HepG2 (cell line): Measurements from ENCODE around the gene PLEKHH1. TPM values are rescaled to one million over a fixed set of nuclear protein-coding genes. Genes with fewer than 3 reads are reported as not detected.

Experiments used
- AKAP8 ChIP-seq: sonication (generic); formaldehyde crosslinking; IDR thresholded peaks from 2 replicates; pipeline ENCODE4 v1.5.1; 2020; ENCODE audit warnings: mild to moderate bottlenecking, missing genetic modification reagents
- GLI4 ChIP-seq: sonication (generic); formaldehyde crosslinking; IDR thresholded peaks from 2 replicates; pipeline ENCODE4 v1.5.1; 2020; ENCODE audit warnings: missing genetic modification reagents, mild to moderate bottlenecking, moderate library complexity, borderline replicate concordance
- MIER3 ChIP-seq: IDR thresholded peaks from 2 replicates; pipeline ENCODE4 v1.6.1; 2016; ENCODE audit warnings: missing compliant biosample characterization, borderline replicate concordance
- NBN ChIP-seq: fragments of 450-650 bp; conservative IDR thresholded peaks from 2 replicates; pipeline ENCODE4 v1.6.1; 2017
- NFKB2 ChIP-seq: sonication (generic); formaldehyde crosslinking; IDR thresholded peaks from 2 replicates; pipeline ENCODE4 v1.4.0; 2020; ENCODE audit warnings: missing genetic modification reagents, borderline replicate concordance
- POGZ ChIP-seq: sonication (generic); formaldehyde crosslinking; IDR thresholded peaks from 2 replicates; pipeline ENCODE4 v1.4.0; 2020; ENCODE audit warnings: mild to moderate bottlenecking, missing genetic modification reagents
- REPIN1 ChIP-seq: sonication (generic); formaldehyde crosslinking; IDR thresholded peaks from 2 replicates; pipeline ENCODE4 v1.8.0; 2022; ENCODE audit warnings: missing genetic modification reagents, low read depth, mild to moderate bottlenecking, borderline replicate concordance
- SRSF9 ChIP-seq: fragments of 200-400 bp; formaldehyde crosslinking; IDR thresholded peaks from 2 replicates; pipeline ENCODE4 v1.6.1; 2018; ENCODE audit warnings: borderline replicate concordance, mild to moderate bottlenecking, low read depth, low read length; ENCODE audit not compliant: insufficient read depth, poor library complexity, severe bottlenecking
- TBP ChIP-seq: sonication (generic); formaldehyde crosslinking; IDR thresholded peaks from 2 replicates; pipeline ENCODE4 v1.5.0; 2020; ENCODE audit warnings: missing genetic modification reagents
- THYN1 ChIP-seq: sonication (generic); formaldehyde crosslinking; IDR thresholded peaks from 2 replicates; pipeline ENCODE4 v1.8.1; 2023; ENCODE audit warnings: low read depth, mild to moderate bottlenecking, moderate library complexity, missing genetic modification reagents, borderline replicate concordance
- ZBTB8A ChIP-seq: sonication (generic); formaldehyde crosslinking; IDR thresholded peaks from 2 replicates; pipeline ENCODE4 v1.4.0; 2020; ENCODE audit warnings: mild to moderate bottlenecking, low read depth, missing genetic modification reagents, borderline replicate concordance
- ZFAT ChIP-seq: sonication (generic); formaldehyde crosslinking; conservative IDR thresholded peaks from 2 replicates; pipeline ENCODE4 v1.8.1; 2023; ENCODE audit warnings: missing genetic modification reagents, inconsistent platforms
- ZMYM4 ChIP-seq: sonication (generic); formaldehyde crosslinking; IDR thresholded peaks from 2 replicates; pipeline ENCODE4 v1.8.1; 2023; ENCODE audit warnings: mild to moderate bottlenecking, missing genetic modification reagents
- ZNF12 ChIP-seq: sonication (generic); formaldehyde crosslinking; IDR thresholded peaks from 2 replicates; pipeline ENCODE4 v1.5.0; 2020; ENCODE audit warnings: missing genetic modification reagents
- ZNF143 ChIP-seq: sonication (generic); formaldehyde crosslinking; IDR thresholded peaks from 2 replicates; pipeline ENCODE4 v1.4.0; 2020; ENCODE audit warnings: missing genetic modification reagents
- ZNF225 ChIP-seq: sonication (generic); formaldehyde crosslinking; IDR thresholded peaks from 2 replicates; pipeline ENCODE4 v1.4.0; 2020; ENCODE audit warnings: mild to moderate bottlenecking, missing genetic modification reagents
- ZNF672 ChIP-seq: sonication (generic); formaldehyde crosslinking; IDR thresholded peaks from 2 replicates; pipeline ENCODE4 v1.8.1; 2022; ENCODE audit warnings: missing genetic modification reagents
- ZNF768 ChIP-seq: sonication (generic); formaldehyde crosslinking; IDR thresholded peaks from 2 replicates; pipeline ENCODE4 v1.4.0; 2020; ENCODE audit warnings: missing genetic modification reagents
- ZSCAN21 ChIP-seq: sonication (generic); formaldehyde crosslinking; IDR thresholded peaks from 2 replicates; pipeline ENCODE4 v1.8.0; 2022; ENCODE audit warnings: mild to moderate bottlenecking, missing genetic modification reagents, moderate library complexity, borderline replicate concordance
- ZSCAN29 ChIP-seq: sonication (generic); formaldehyde crosslinking; conservative IDR thresholded peaks from 2 replicates; pipeline ENCODE4 v1.4.0; 2020; ENCODE audit warnings: mild to moderate bottlenecking, missing genetic modification reagents
- polyA plus RNA-seq, 8 experiments: library from polyadenylated mRNA; depleted of rRNA in 3 of 8; stranded (reverse) in 7 of 8; unstranded in 1 of 8; fragments of >200 nt; fragmentation: Illumina TruSeq in 4 of 8; extraction: Trizol in 4 of 8; gene quantifications; 2 replicates each; pipeline versions ENCODE4 v1.2.1 to v1.2.3, GENCODE V29; 2011 to 2016; ENCODE audit warnings: low read depth in 4 of 8, missing spikeins in 1 of 8, mixed read lengths in 1 of 8; ENCODE audit not compliant: insufficient read depth in 1 of 8
- total RNA-seq, 5 experiments: library from RNA; depleted of rRNA; stranded (reverse); fragments of >200 nt; fragmentation: Illumina TruSeq; extraction: Trizol; gene quantifications; 2 replicates each; pipeline ENCODE4 v1.2.3, GENCODE V29; 2016; ENCODE audit warnings: low read depth in 1 of 5
- TF ChIP-seq, protein P1 (sequence below): sonication (generic); formaldehyde crosslinking; IDR thresholded peaks from 2 replicates; pipeline ENCODE4 v1.4.0; 2020; ENCODE audit warnings: mild to moderate bottlenecking, missing genetic modification reagents
- TF ChIP-seq, protein P2 (sequence below), 2 experiments: IDR thresholded peaks; 2 replicates each; pipeline ENCODE4 v1.6.1; 2011 to 2012; ENCODE audit warnings: low read length in 2 of 2, borderline replicate concordance in 1 of 2, low read depth in 1 of 2, mild to moderate bottlenecking in 1 of 2, moderate library complexity in 1 of 2
- TF ChIP-seq, protein P3 (sequence below): IDR thresholded peaks from 2 replicates; pipeline ENCODE4 v1.6.1; 2016; ENCODE audit warnings: low read depth, borderline replicate concordance
- TF ChIP-seq, protein P4 (sequence below): sonication (generic); formaldehyde crosslinking; conservative IDR thresholded peaks from 2 replicates; pipeline ENCODE4 v1.4.0; 2020; ENCODE audit warnings: missing genetic modification reagents

Gene PLEKHH1
- total and polyA plus RNA-seq, 2 of the 13 experiments (the other 11 are each of a cell fraction or from before 2014, with no cell fraction given), result 8.6 to 15.8 TPM

DNA sequence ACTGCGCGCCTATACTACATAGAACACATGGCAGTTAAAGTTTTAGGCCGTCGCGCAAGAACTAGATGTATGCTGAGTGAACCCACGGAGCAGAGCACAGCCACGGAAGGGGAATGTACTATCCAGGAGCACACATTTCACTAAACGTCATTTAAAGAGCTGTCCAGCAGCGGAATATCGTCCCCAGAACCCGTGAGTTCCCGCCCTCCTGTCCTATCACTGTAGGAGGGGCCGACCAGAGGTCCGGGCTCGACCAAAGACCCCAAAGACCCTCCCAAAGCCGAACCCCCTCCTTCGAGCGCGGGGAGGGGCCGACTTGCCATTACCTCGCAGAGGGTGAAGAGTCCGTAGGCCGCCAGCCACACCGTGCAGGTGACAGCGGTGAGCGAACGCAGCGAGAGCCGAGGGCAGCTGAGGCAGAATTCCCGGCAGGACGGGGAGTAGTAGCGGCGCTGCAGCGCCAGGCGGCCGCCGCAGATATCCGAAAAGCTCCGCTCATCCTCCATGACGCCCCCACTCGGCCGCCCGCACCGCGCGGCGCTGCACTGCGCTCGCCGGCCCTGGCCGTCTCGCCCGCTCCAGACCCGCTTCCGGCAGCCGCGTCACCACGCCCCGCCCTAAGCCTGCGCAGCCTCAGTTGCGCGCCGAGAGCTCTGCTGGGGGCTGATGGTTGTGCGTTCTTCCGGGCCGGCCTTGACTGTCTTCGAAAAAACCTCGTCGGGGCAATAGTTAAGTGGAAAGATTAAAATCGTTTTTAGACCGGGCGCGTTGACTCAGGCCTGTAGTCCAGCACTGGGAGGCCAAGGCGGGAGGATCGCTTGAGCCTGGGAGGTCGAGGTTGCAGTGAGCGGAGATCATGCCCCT, 66.8 kb downstream of the PLEKHH1 start, which contains the start of gene PIGH (continued):
- TF ChIP-seq, protein P1, sequence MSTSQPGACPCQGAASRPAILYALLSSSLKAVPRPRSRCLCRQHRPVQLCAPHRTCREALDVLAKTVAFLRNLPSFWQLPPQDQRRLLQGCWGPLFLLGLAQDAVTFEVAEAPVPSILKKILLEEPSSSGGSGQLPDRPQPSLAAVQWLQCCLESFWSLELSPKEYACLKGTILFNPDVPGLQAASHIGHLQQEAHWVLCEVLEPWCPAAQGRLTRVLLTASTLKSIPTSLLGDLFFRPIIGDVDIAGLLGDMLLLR (CRISPR knock-in tag), result no peak
- TF ChIP-seq MIER3 (CRISPR knock-in tag), result 0 out of 2 replicates have a peak, but pooled peaks have one; percentile 18
- peak; percentile 51; the same call in 1 of the 2 replicates for TF ChIP-seq ZSCAN21 (CRISPR knock-in tag)
- TF ChIP-seq POGZ (CRISPR knock-in tag), result peak; percentile 91
- peak; percentile 98 for TF ChIP-seq ZMYM4 (CRISPR knock-in tag)
- TF ChIP-seq AKAP8 (CRISPR knock-in tag), result peak; percentile 75; the same call in 1 of the 2 replicates
- no peak for TF ChIP-seq NBN
- no peak for TF ChIP-seq ZNF672 (CRISPR knock-in tag)
- TF ChIP-seq THYN1 (CRISPR knock-in tag), result no peak
- no peak for TF ChIP-seq ZBTB8A
- TF ChIP-seq TBP (CRISPR knock-in tag), result no peak
- TF ChIP-seq, protein P2, sequence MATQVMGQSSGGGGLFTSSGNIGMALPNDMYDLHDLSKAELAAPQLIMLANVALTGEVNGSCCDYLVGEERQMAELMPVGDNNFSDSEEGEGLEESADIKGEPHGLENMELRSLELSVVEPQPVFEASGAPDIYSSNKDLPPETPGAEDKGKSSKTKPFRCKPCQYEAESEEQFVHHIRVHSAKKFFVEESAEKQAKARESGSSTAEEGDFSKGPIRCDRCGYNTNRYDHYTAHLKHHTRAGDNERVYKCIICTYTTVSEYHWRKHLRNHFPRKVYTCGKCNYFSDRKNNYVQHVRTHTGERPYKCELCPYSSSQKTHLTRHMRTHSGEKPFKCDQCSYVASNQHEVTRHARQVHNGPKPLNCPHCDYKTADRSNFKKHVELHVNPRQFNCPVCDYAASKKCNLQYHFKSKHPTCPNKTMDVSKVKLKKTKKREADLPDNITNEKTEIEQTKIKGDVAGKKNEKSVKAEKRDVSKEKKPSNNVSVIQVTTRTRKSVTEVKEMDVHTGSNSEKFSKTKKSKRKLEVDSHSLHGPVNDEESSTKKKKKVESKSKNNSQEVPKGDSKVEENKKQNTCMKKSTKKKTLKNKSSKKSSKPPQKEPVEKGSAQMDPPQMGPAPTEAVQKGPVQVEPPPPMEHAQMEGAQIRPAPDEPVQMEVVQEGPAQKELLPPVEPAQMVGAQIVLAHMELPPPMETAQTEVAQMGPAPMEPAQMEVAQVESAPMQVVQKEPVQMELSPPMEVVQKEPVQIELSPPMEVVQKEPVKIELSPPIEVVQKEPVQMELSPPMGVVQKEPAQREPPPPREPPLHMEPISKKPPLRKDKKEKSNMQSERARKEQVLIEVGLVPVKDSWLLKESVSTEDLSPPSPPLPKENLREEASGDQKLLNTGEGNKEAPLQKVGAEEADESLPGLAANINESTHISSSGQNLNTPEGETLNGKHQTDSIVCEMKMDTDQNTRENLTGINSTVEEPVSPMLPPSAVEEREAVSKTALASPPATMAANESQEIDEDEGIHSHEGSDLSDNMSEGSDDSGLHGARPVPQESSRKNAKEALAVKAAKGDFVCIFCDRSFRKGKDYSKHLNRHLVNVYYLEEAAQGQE (IDR thresholded peaks at IDR 0.05; ENCODE audit: borderline replicate concordance in 1 of 2, low read depth in 1 of 2, low read length in 2 of 2), result peak in 1 of 2 experiments; percentile 79; a peak in 2 of 4 replicates
- TF ChIP-seq REPIN1, result peak; percentile 85
- TF ChIP-seq ZSCAN29 (CRISPR knock-in tag), result no peak
- peak; percentile 61; the same call in 1 of the 2 replicates for TF ChIP-seq ZNF143
- peak; percentile 79 for TF ChIP-seq ZNF768 (CRISPR knock-in tag)
- no peak for TF ChIP-seq ZNF12 (CRISPR knock-in tag)
- no peak for TF ChIP-seq ZFAT (CRISPR knock-in tag)
- TF ChIP-seq GLI4 (CRISPR knock-in tag), result peak; percentile 7; the same call in 1 of the 2 replicates
- no peak for TF ChIP-seq SRSF9
- TF ChIP-seq NFKB2 (CRISPR knock-in tag), result no peak
- TF ChIP-seq, protein P3, sequence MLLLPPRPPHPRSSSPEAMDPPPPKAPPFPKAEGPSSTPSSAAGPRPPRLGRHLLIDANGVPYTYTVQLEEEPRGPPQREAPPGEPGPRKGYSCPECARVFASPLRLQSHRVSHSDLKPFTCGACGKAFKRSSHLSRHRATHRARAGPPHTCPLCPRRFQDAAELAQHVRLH (CRISPR knock-in tag), result peak; percentile 75; the same call in 1 of the 2 replicates
- TF ChIP-seq, protein P4, sequence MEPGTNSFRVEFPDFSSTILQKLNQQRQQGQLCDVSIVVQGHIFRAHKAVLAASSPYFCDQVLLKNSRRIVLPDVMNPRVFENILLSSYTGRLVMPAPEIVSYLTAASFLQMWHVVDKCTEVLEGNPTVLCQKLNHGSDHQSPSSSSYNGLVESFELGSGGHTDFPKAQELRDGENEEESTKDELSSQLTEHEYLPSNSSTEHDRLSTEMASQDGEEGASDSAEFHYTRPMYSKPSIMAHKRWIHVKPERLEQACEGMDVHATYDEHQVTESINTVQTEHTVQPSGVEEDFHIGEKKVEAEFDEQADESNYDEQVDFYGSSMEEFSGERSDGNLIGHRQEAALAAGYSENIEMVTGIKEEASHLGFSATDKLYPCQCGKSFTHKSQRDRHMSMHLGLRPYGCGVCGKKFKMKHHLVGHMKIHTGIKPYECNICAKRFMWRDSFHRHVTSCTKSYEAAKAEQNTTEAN, result no peak
- no peak for TF ChIP-seq ZNF225 (CRISPR knock-in tag)
